Sigmoid colon (tissue), 4 donors: Measurements from ENCODE around the gene WSCD1.

Experiments used
- CTCF ChIP-seq, 4 experiments: fragments of 450-650 bp in 3 of 4; fragments of 200-600 bp in 1 of 4; IDR thresholded peaks; one replicate each; pipeline ENCODE4 v1.5.1; 2016 to 2019; ENCODE audit warnings: antibody characterized with exemption in 4 of 4, mild to moderate bottlenecking in 3 of 4, moderate library complexity in 2 of 4
- POLR2A ChIP-seq, 2 donors: fragments of 450-650 bp; IDR thresholded peaks; one replicate each; pipeline ENCODE4 v1.6.1; 2016; ENCODE audit warnings: antibody characterized with exemption in 2 of 2, mild to moderate bottlenecking in 2 of 2, moderate library complexity in 2 of 2
- POLR2AphosphoS5 ChIP-seq, 4 donors: sonication (generic); formaldehyde crosslinking; IDR thresholded peaks; one replicate each; pipeline ENCODE4 v1.6.1; 2017; ENCODE audit warnings: antibody characterized with exemption in 4 of 4

- no peak for TF ChIP-seq CTCF (IDR thresholded peaks at IDR 0.05)
- TF ChIP-seq POLR2A (IDR thresholded peaks at IDR 0.05), result no peak
- no peak for TF ChIP-seq POLR2AphosphoS5 (IDR thresholded peaks at IDR 0.05)
Measured at GRCh38 chr17:6163612-6164333, 93.6 kb downstream of the WSCD1 start.
